Loucy (cell line): ENCODE data around the gene EME2.

Experiments
- H2AFZ ChIP-seq: fragments of 200-600 bp; sonication (generic); 2 replicates; pipeline ENCODE4 v1.6.0; 2016; ENCODE audit warnings: antibody characterized with exemption, mild to moderate bottlenecking, low read length, moderate library complexity
- H3F3A ChIP-seq: fragments of 200-600 bp; 2 replicates; pipeline ENCODE4 v1.6.0; 2016; ENCODE audit warnings: antibody characterized with exemption, low read depth, mild to moderate bottlenecking
- H3K27me3 ChIP-seq: fragments of 200-600 bp; sonication (generic); 2 replicates; pipeline ENCODE4 v1.6.1; 2014; ENCODE audit warnings: low read length, mild to moderate bottlenecking; ENCODE audit not compliant: insufficient read depth, poor library complexity, severe bottlenecking
- H3K36me3 ChIP-seq: fragments of 200-600 bp; sonication (generic); 2 replicates; pipeline ENCODE4 v1.6.1; 2016; ENCODE audit warnings: low read length; ENCODE audit not compliant: insufficient read depth
- H3K4me1 ChIP-seq: fragments of 200-600 bp; sonication (generic); 2 replicates; pipeline ENCODE4 v1.5.1; 2014; ENCODE audit warnings: low read length, mild to moderate bottlenecking; ENCODE audit not compliant: insufficient read depth, poor library complexity, severe bottlenecking
- H3K4me2 ChIP-seq: fragments of 200-600 bp; sonication (generic); 2 replicates; pipeline ENCODE4 v1.6.0; 2014; ENCODE audit warnings: antibody characterized with exemption, low read length, low read depth, mild to moderate bottlenecking; ENCODE audit not compliant: poor library complexity, severe bottlenecking
- H3K4me3 ChIP-seq: fragments of 200-600 bp; sonication (generic); 2 replicates; pipeline ENCODE4 v1.5.1; 2014; ENCODE audit warnings: low read length, mild to moderate bottlenecking, mixed read lengths; ENCODE audit not compliant: poor library complexity, severe bottlenecking
- H3K79me2 ChIP-seq: fragments of 200-600 bp; sonication (generic); 2 replicates; pipeline ENCODE4 v1.6.1; 2014; ENCODE audit warnings: low read length; ENCODE audit not compliant: insufficient read depth
- H3K9ac ChIP-seq: fragments of 200-600 bp; sonication (generic); 2 replicates; pipeline ENCODE4 v1.6.0; 2014; ENCODE audit warnings: mild to moderate bottlenecking, low read depth, low read length, moderate library complexity; ENCODE audit not compliant: poor library complexity, severe bottlenecking
- H3K9me2 ChIP-seq: fragments of 200-600 bp; sonication (generic); replicated peaks from 2 replicates; pipeline ENCODE4 v1.6.1; 2016; ENCODE audit warnings: low read depth, low read length, mixed read lengths
- H3K9me3 ChIP-seq: fragments of 200-600 bp; sonication (generic); 2 replicates; pipeline ENCODE4 v1.6.1; 2014; ENCODE audit warnings: mild to moderate bottlenecking, antibody characterized with exemption, low read length, low read depth; ENCODE audit not compliant: insufficient read depth
- H4K20me1 ChIP-seq: fragments of 200-600 bp; sonication (generic); 2 replicates; pipeline ENCODE4 v1.6.0; 2014; ENCODE audit warnings: antibody characterized with exemption, low read length, mild to moderate bottlenecking; ENCODE audit not compliant: insufficient read depth, poor library complexity, severe bottlenecking
- CTCF ChIP-seq: fragments of 200-600 bp; sonication (generic); conservative IDR thresholded peaks from 2 replicates; pipeline ENCODE4 v1.5.1; 2014; ENCODE audit warnings: mild to moderate bottlenecking, antibody characterized with exemption, low read length
- EZH2phosphoT487 ChIP-seq: fragments of 200-600 bp; IDR thresholded peaks from 2 replicates; pipeline ENCODE4 v1.6.1; 2018; ENCODE audit warnings: antibody characterized with exemption, mild to moderate bottlenecking, moderate library complexity, borderline replicate concordance

Gene EME2

GRCh38 chr16:1729445-1729844 lies 43.2 kb upstream of the EME2 start:
- Histone ChIP-seq H3K9me3 (no peaks in the 10 kb centered on the region), H3K36me3 (peaks cover 4% of the 10 kb centered on the region; the same call in 1 of the 2 replicates), H3F3A (no peaks in the 10 kb centered on the region), H3K9ac (no peak overlapping the region), H3K27me3 (no peaks in the 10 kb centered on the region), H2AFZ (no peak overlapping the region), H4K20me1 (no peaks in the 10 kb centered on the region), H3K4me2 (no peak overlapping the region), H3K79me2 (no peaks in the 10 kb centered on the region), H3K9me2 (no peaks in the 10 kb centered on the region), H3K4me3 (no peak overlapping the region), H3K4me1 (no peaks in the 10 kb centered on the region)
- TF ChIP-seq CTCF (no peak), EZH2phosphoT487 (no peak)

GRCh38 chr16:1731073-1731472 lies 41.5 kb upstream of the EME2 start:
- no peak for TF ChIP-seq EZH2phosphoT487
- TF ChIP-seq CTCF = no peak
- Histone ChIP-seq H3K36me3 (peaks cover 2% of the 10 kb centered on the region; the same call in 1 of the 2 replicates), H3K9me3 (no peaks in the 10 kb centered on the region)

GRCh38 chr16:1731603-1732002 lies 41.0 kb upstream of the EME2 start:
- TF ChIP-seq CTCF (no peak), EZH2phosphoT487 (no peak)
- Histone ChIP-seq H3K27me3 (no peaks in the 10 kb centered on the region), H3K9me3 (no peaks in the 10 kb centered on the region), H2AFZ (no peak overlapping the region), H3K79me2 (no peaks in the 10 kb centered on the region), H3K9me2 (no peaks in the 10 kb centered on the region), H3K4me3 (no peak overlapping the region), H3K9ac (no peak overlapping the region), H3F3A (no peaks in the 10 kb centered on the region), H3K4me1 (no peaks in the 10 kb centered on the region), H4K20me1 (no peaks in the 10 kb centered on the region), H3K36me3 (no peaks in the 10 kb centered on the region; the same call in 1 of the 2 replicates), H3K4me2 (no peak overlapping the region)

More at GRCh38 chr16:1731073-1731472, 41.5 kb upstream of the EME2 start:
- Histone ChIP-seq H3F3A (no peaks in the 10 kb centered on the region), H3K27me3 (no peaks in the 10 kb centered on the region), H3K9ac (no peak overlapping the region), H3K4me2 (no peak overlapping the region), H3K4me3 (no peak overlapping the region), H3K79me2 (no peaks in the 10 kb centered on the region), H3K4me1 (no peaks in the 10 kb centered on the region), H3K9me2 (no peaks in the 10 kb centered on the region), H2AFZ (no peak overlapping the region), H4K20me1 (no peaks in the 10 kb centered on the region)
